Heart left ventricle (tissue), 13 donors: ENCODE measurements around the gene HDGFL2.

Experiments used
- CTCF ChIP-seq, 12 donors: fragments of 200-600 bp; sonication (generic) in 4 of 12; IDR thresholded peaks; one replicate each; pipeline versions ENCODE4 v1.5.0 to v1.8.0; 2018 to 2022; ENCODE audit warnings: antibody characterized with exemption in 12 of 12, mild to moderate bottlenecking in 5 of 12
- POLR2A ChIP-seq, 2 donors: fragments of 450-650 bp; IDR thresholded peaks; one replicate each; pipeline ENCODE4 v1.6.1; 2017; ENCODE audit warnings: antibody characterized with exemption in 2 of 2, mild to moderate bottlenecking in 2 of 2, moderate library complexity in 2 of 2
- donor health status: ischemic (EF 13 %, LVEDD 7.1; RV severe dilation, severe dysfunction).
- donor health status: DM: no; HTN: yes; CAD: no.
- donor health status: DM: no; HTN: no; CAD: no.
- donor health status: ischemic (EF 25% LVEDD 6.9; RV normal size, moderate dysfunction).
- donor health status: ischemic (EF 25% LVEDD 5.7; RV mildly dilated, moderate dysfunction).
- donor health status: ischemic (EF 35%, LVEDD 5.7; RV mildly dilated, moderate dysfunction).
- donor health status: nonischemic (EF 11% LVEDD 7.7; RV severe dilation, severe dysfunction).
- donor health status: DM: yes; HTN: yes; CAD: no.
- donor health status: PGD.
- donor health status: ischemic (EF 29% LVEDD 5.4; RV normal size, mild dysfunction).
- donor health status: nonischemic (EF 23%, LVEDD 6.1; RV moderate dilation, normal function).

DNA sequence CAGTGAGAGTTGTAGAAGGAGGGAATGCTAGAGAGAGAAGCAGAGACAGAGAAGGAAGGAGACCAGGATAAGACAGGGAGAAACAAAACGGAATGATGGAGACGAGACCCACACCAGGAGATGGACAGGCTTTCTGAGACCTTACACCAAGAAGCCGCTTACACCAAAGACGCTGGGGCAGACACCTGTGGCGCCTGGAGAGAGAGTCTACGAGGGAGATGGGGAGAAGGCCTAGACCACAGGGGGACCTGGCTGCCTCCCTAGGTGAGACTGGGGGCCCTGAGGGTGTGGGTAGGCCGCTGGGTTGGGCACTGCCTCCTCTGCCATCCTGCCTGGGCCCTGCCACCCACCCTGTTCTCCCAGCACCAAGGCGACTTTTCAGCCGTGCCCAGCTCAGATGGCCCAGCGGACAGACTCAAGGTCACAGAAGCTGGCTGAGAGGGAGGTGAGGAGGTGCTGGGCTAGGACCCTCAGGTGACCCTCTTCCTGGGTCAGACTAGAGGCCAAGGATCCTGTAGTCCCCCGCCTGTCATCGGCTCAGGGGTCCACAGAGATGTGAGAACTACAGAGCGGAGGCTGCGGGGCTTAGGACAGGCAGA lies 57.9 kb downstream of the HDGFL2 start:
- no peak for TF ChIP-seq CTCF (IDR thresholded peaks at IDR 0.05)
- TF ChIP-seq POLR2A (IDR thresholded peaks at IDR 0.05), result no peak
